DND-41 (cell line): Measurements from ENCODE around the gene GPR68.

Experiments
- ATAC-seq: fragments of 200-7000 bp; cut with Tn5 transposase; 3 replicates; pipeline ENCODE4 v1.9.1; 2021; ENCODE audit warnings: low read depth; ENCODE audit not compliant: insufficient read depth
- DNase-seq: peaks from one replicate; pipeline ENCODE4 v3.0.0-alpha.2; 2020
- H2AFZ ChIP-seq: 2 replicates; pipeline ENCODE4 v1.6.0; 2012; ENCODE audit warnings: low read depth, low read length
- H3K27ac ChIP-seq: 2 replicates; pipeline ENCODE4 v1.5.1; 2012; ENCODE audit warnings: low read length, inconsistent platforms
- H3K27me3 ChIP-seq: fragments of 200-600 bp; sonication (generic); 2 replicates; pipeline ENCODE4 v1.6.0; 2012; ENCODE audit warnings: low read length, mild to moderate bottlenecking, inconsistent platforms; ENCODE audit not compliant: insufficient read depth, poor library complexity
- H3K36me3 ChIP-seq: 2 replicates; pipeline ENCODE4 v1.5.1; 2012; ENCODE audit warnings: low read length, inconsistent platforms; ENCODE audit not compliant: insufficient read depth
- H3K4me1 ChIP-seq: 2 replicates; pipeline ENCODE4 v1.5.1; 2012; ENCODE audit warnings: mild to moderate bottlenecking, low read length; ENCODE audit not compliant: insufficient read depth
- H3K4me2 ChIP-seq: 2 replicates; pipeline ENCODE4 v1.6.0; 2012; ENCODE audit warnings: mild to moderate bottlenecking, moderate library complexity, low read length, inconsistent platforms; ENCODE audit not compliant: insufficient read depth
- H3K4me3 ChIP-seq, 2 experiments: fragments of 200-600 bp in 1 of 2; shearing (Covaris generic) in 1 of 2; 2 replicates each; pipeline ENCODE4 v1.5.1; 2012 to 2016; ENCODE audit warnings: inconsistent platforms in 2 of 2, low read length in 2 of 2, mild to moderate bottlenecking in 2 of 2, low read depth in 1 of 2, moderate library complexity in 1 of 2
- H3K79me2 ChIP-seq: 2 replicates; pipeline ENCODE4 v1.6.0; 2012; ENCODE audit warnings: low read length, inconsistent platforms; ENCODE audit not compliant: insufficient read depth
- H3K9ac ChIP-seq: 2 replicates; pipeline ENCODE4 v1.6.0; 2012; ENCODE audit warnings: low read depth, mild to moderate bottlenecking, inconsistent platforms, low read length, moderate library complexity
- H3K9me3 ChIP-seq: 2 replicates; pipeline ENCODE4 v1.5.1; 2012; ENCODE audit warnings: low read length, moderate library complexity, mild to moderate bottlenecking, inconsistent platforms; ENCODE audit not compliant: insufficient read depth, severe bottlenecking
- H4K20me1 ChIP-seq: 2 replicates; pipeline ENCODE4 v1.6.0; 2012; ENCODE audit warnings: low read length; ENCODE audit not compliant: insufficient read depth
- EZH2 ChIP-seq: IDR thresholded peaks from 3 replicates; pipeline ENCODE4 v1.6.1; 2012; ENCODE audit warnings: borderline replicate concordance, low read depth, mild to moderate bottlenecking, moderate library complexity, low read length, inconsistent platforms; ENCODE audit not compliant: severe bottlenecking
- TF ChIP-seq, protein P1 (sequence below): IDR thresholded peaks from 2 replicates; pipeline ENCODE4 v1.5.1; 2012; ENCODE audit warnings: borderline replicate concordance, low read length, moderate library complexity, mild to moderate bottlenecking; ENCODE audit not compliant: poor library complexity, severe bottlenecking; ENCODE audit errors: extremely low read depth

The GPR68 gene

DNA sequence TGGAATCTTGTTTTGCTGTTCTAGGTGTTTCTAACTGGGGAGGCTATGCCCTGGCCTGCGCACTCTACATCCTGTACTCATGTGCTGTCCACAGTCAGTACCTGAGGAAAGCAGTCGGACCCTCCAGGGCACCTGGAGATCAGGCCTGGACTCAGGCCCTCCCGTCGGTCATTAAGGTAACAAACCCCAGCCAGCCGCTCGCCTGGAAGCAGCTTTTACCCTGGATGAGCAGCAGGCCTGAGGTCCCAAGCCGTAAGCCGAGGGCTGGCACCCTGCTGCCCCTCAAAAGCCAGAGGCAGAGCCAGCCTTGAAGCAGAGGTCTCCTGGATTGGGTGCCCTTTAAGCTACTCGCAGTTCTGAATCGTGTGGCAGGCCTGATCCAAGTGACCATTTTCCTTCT is 29.1 kb downstream of the GPR68 start:
- Histone ChIP-seq H3K4me1 (no peaks in the 10 kb centered on the region), H2AFZ (no peak overlapping the region), H4K20me1 (no peaks in the 10 kb centered on the region), H3K4me3 (no peak overlapping the region), H3K36me3 (peaks cover 60% of the 10 kb centered on the region), H3K79me2 (no peaks in the 10 kb centered on the region), H3K27me3 (no peaks in the 10 kb centered on the region), H3K4me2 (no peak overlapping the region), H3K27ac (no peak overlapping the region), H3K9ac (no peak overlapping the region), H3K9me3 (no peaks in the 10 kb centered on the region)
- no peak for ATAC-seq
- TF ChIP-seq, protein P1, sequence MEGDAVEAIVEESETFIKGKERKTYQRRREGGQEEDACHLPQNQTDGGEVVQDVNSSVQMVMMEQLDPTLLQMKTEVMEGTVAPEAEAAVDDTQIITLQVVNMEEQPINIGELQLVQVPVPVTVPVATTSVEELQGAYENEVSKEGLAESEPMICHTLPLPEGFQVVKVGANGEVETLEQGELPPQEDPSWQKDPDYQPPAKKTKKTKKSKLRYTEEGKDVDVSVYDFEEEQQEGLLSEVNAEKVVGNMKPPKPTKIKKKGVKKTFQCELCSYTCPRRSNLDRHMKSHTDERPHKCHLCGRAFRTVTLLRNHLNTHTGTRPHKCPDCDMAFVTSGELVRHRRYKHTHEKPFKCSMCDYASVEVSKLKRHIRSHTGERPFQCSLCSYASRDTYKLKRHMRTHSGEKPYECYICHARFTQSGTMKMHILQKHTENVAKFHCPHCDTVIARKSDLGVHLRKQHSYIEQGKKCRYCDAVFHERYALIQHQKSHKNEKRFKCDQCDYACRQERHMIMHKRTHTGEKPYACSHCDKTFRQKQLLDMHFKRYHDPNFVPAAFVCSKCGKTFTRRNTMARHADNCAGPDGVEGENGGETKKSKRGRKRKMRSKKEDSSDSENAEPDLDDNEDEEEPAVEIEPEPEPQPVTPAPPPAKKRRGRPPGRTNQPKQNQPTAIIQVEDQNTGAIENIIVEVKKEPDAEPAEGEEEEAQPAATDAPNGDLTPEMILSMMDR: no peak
- TF ChIP-seq EZH2: no peak
- no peak for DNase-seq

DNA sequence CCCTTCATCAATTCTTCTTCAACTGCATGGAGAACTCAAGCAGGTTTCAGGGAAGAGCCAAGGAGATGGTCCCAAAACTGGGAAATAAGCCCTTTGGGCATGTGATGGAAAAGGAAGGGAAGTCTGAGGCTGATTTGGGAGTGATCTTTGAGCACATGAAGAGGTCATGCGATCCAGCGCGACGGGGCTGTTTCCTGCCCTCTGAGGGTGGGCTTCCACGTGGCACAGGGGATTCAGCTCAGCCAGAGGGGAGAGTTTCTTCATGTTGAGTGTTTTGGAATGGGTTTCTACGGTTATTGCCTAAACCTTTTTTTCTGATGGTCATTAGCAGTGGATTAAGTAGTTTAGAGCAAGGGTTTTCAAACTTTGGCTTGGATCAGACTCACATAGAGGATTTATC is 30.2 kb downstream of the GPR68 start:
- no peak overlapping the region for H3K4me2 ChIP-seq
- ATAC-seq (no peak), DNase-seq (no peak)
- H3K4me3 ChIP-seq: no peak overlapping the region
- no peaks in the 10 kb centered on the region for H3K4me1 ChIP-seq
- H3K9me3 ChIP-seq: no peaks in the 10 kb centered on the region
- peaks cover 60% of the 10 kb centered on the region for H3K36me3 ChIP-seq
- no peaks in the 10 kb centered on the region for H4K20me1 ChIP-seq
- no peak overlapping the region for H3K27ac ChIP-seq
- no peaks in the 10 kb centered on the region for H3K27me3 ChIP-seq
- TF ChIP-seq EZH2: no peak
- TF ChIP-seq, protein P1: no peak
- H2AFZ ChIP-seq: no peak overlapping the region
- H3K79me2 ChIP-seq: no peaks in the 10 kb centered on the region
- no peak overlapping the region for H3K9ac ChIP-seq

- H4K20me1 ChIP-seq: no peaks in the 10 kb centered on the region
- no peak overlapping the region for H3K4me2 ChIP-seq
- H3K27me3 ChIP-seq: no peaks in the 10 kb centered on the region
- H2AFZ ChIP-seq: no peak overlapping the region
- TF ChIP-seq EZH2: no peak
- TF ChIP-seq, protein P1: no peak
- no peaks in the 10 kb centered on the region for H3K4me1 ChIP-seq
- H3K9ac ChIP-seq: no peak overlapping the region
- H3K27ac ChIP-seq: no peak overlapping the region
- no peak overlapping the region for H3K4me3 ChIP-seq
- no peaks in the 10 kb centered on the region for H3K79me2 ChIP-seq
- no peak for ATAC-seq
- peaks cover 76% of the 10 kb centered on the region for H3K36me3 ChIP-seq
- no peaks in the 10 kb centered on the region for H3K9me3 ChIP-seq
- no peak for DNase-seq
These were observed 33.5 kb downstream of the GPR68 start for GRCh38 chr14:91211017-91211416.

- no peaks in the 10 kb centered on the region for H3K79me2 ChIP-seq
- H3K4me2 ChIP-seq: no peak overlapping the region
- H3K4me1 ChIP-seq: peaks cover 5% of the 10 kb centered on the region
- DNase-seq (no peak), ATAC-seq (no peak)
- H3K27me3 ChIP-seq: no peaks in the 10 kb centered on the region
- H3K4me3 ChIP-seq: no peak overlapping the region
- no peaks in the 10 kb centered on the region for H3K9me3 ChIP-seq
- no peaks in the 10 kb centered on the region for H4K20me1 ChIP-seq
- peaks cover 91% of the 10 kb centered on the region for H3K36me3 ChIP-seq
- H3K27ac ChIP-seq: no peak overlapping the region
- H2AFZ ChIP-seq: no peak overlapping the region
- no peak overlapping the region for H3K9ac ChIP-seq
- TF ChIP-seq EZH2: no peak
- TF ChIP-seq, protein P1: no peak
These were observed 37.5 kb downstream of the GPR68 start for GRCh38 chr14:91207008-91207407.
